GM13977 (cell line): ENCODE results near the gene KERA.

ENCODE experiments used
- DNase-seq: peaks from one replicate; pipeline ENCODE4 v3.0.0; 2012; ENCODE audit warnings: low spot score
- in situ Hi-C: fragments of 300-500 bp; cut with MboI; formaldehyde crosslinking; loops from one replicate; pipeline ENCODE4 v1.12.0; 2022; ENCODE audit warnings: low sequenced_read_pairs, low pct_unique_long_range_greater_than_20kb, mixed read lengths, inconsistent platforms; ENCODE audit not compliant: unreplicated experiment
- TF ChIP-seq, protein P1 (sequence below): IDR thresholded peaks from 2 replicates; pipeline ENCODE4 v1.5.1; 2012; ENCODE audit warnings: mild to moderate bottlenecking, control low read depth; ENCODE audit not compliant: insufficient read depth; ENCODE audit errors: extremely low read depth, missing control alignments

KERA gene

DNA sequence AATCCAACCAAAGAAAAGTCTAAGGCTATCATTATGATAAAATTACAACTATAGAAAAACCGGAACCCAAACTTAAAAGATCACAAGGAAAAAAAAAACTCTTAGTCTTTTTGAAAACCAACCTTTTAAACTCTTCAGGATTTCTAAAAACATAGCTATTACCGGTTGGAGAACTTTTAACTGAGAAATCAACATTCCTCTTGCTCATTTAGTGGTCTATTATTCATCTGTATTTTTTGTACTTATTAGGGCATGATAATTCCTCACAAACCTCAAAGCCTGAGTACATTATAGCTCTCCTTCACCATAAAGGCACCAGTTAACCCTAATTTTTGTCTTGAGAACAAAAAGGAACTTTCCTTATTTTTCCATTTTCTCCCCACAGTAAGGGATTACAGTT, 43.1 kb upstream of the KERA start:
- in situ Hi-C loops: no loop called here
- TF ChIP-seq, protein P1, sequence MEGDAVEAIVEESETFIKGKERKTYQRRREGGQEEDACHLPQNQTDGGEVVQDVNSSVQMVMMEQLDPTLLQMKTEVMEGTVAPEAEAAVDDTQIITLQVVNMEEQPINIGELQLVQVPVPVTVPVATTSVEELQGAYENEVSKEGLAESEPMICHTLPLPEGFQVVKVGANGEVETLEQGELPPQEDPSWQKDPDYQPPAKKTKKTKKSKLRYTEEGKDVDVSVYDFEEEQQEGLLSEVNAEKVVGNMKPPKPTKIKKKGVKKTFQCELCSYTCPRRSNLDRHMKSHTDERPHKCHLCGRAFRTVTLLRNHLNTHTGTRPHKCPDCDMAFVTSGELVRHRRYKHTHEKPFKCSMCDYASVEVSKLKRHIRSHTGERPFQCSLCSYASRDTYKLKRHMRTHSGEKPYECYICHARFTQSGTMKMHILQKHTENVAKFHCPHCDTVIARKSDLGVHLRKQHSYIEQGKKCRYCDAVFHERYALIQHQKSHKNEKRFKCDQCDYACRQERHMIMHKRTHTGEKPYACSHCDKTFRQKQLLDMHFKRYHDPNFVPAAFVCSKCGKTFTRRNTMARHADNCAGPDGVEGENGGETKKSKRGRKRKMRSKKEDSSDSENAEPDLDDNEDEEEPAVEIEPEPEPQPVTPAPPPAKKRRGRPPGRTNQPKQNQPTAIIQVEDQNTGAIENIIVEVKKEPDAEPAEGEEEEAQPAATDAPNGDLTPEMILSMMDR: no peak
- DNase-seq: no peak

DNA sequence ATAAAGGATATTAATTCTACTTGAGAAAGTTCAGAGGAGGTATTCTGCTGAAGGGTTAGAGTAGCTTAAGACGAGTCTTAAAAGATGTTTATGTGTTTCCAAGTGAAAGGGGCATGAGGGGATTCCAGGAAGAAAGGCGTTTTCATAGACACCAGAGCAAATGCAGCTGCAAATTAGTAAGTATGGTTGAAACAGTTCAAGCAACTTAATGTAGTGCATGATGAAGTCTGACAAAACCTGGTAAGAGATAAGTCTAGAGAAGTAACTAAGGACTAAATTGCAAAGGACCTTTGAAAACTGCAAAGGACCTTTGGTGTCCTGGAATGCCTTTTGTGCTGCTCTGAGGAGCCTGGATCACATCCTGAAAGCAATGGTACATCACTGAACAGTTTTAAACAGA, 42.0 kb upstream of the KERA start:
- no peak for DNase-seq
- in situ Hi-C loops: loop anchor here (10.0 kb wide), 1 partner anchor 115 kb away; no protein-coding TSS in a partner anchor
- TF ChIP-seq, protein P1: no peak

DNA sequence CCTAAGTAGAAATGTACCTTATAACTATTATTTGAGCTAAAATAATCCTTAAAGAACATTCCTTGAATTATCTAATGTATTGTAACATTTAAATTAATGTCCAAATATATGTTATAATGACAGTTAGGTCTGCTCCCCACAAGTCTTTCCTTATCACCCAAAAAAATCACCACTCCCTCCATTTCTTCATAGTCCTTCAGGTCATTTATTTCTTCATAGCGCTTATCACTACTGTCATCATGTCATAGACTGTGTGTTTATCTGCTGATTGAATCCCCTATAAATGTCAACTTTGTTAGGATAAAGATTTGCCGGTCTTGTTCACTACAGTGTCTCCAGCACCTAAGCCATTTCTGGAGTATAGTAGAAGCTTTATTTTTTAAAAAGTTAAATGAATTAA, 41.5 kb upstream of the KERA start:
- TF ChIP-seq, protein P1: no peak
- in situ Hi-C loops: loop anchor here (10.0 kb wide), 1 partner anchor 115 kb away; no protein-coding TSS in a partner anchor
- no peak for DNase-seq

DNA sequence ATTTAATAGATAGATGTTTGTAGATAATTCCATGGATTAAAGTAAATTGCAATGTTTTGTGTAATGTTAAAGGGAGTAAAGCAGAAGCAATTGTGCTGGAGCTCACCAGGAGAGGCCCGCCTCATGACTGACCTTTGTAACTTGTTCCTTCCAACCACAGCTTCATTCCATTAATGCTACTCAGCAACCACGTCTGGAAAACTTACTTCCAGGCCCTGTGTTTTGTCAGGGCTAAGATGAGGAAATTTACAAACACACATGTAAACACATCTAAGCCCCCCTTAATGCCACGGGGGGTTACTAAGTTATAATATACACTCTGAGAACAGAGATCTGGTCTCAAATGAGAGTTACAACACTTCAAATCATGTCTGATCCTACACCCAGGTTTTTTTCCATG, 41.1 kb upstream of the KERA start:
- in situ Hi-C loops: loop anchor here (10.0 kb wide), 1 partner anchor 114 kb away; no protein-coding TSS in a partner anchor
- no peak for DNase-seq
- TF ChIP-seq, protein P1: no peak

DNA sequence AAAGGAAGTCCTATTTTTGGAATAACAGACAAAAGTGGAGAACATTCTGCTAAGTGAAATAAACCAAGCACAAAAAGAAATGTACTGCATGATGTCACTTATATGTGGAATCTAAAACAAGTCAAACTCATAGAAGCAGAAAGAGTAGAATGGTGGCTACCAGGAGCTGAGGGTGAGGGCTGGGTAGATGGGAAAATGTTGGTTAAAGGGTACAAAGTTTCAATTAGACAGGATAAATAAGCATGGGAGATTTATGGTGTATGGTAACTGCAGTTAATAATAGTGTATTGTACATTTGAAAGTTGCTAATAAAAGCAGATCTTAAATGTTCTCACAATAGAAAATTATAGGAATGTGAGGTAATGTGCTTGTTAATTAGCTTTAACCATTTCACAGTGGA, 40.6 kb upstream of the KERA start:
- DNase-seq: no peak
- in situ Hi-C loops: loop anchor here (10.0 kb wide), 1 partner anchor 114 kb away; no protein-coding TSS in a partner anchor
- TF ChIP-seq, protein P1: no peak

DNA sequence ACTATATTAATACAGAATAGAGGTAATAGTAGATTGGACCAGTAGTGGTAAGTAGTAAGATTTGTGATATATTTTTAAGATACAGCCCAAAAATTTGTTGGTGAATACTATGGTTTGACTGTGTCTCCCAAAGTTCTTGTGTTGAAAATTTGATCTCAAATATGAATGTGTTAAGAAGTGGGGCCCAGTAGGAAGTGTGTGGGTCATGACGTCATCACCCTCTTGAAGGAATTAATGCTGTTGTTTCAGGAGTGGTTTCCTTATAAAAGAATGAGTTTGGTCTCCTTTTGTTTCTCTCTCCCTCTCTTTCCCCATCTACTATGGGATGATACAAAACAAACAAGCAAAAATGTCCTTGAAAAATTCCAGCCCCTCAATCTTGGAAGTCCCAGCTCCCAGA, 37.1 kb upstream of the KERA start:
- no peak for DNase-seq
- TF ChIP-seq, protein P1: no peak
- in situ Hi-C loops: loop anchor here (10.0 kb wide), 1 partner anchor 110 kb away; no protein-coding TSS in a partner anchor
